NCI-H524 (cell line): Measurements from ENCODE around the gene AKT3.

Source experiments
- DNase-seq, 2 experiments: peaks; one replicate each; lab custom pipeline; 2025; lab: John Stamatoyannopoulos, UW

Gene AKT3

DNA sequence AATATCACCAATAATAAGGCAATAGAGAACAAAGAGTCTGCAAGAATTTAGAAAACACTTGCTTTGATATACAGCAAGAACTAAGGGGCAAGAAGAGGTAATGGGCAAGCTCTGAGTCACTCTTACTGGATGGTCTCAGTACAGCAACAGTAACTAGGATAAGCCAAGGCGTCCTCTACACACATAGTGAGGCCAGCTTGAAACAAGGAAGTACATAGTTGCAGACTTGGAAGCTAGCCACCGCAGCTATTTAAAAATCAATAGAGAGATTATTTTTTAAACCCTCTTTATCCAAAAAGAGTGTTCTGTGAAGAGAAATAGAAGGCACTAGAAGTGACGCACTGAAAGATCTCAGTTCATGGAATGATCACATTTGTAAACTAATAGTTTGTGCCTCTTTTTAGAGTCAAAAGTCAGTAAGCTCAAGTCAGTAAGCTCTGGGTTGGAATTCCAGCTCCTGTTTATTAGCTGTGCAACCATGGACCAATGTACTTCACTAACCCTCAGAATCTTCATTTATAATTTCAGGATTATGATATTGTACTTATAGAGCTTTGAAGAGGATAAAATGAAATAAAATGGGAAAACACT lies 118.6 kb downstream of the AKT3 start:
- no peak for DNase-seq

DNA sequence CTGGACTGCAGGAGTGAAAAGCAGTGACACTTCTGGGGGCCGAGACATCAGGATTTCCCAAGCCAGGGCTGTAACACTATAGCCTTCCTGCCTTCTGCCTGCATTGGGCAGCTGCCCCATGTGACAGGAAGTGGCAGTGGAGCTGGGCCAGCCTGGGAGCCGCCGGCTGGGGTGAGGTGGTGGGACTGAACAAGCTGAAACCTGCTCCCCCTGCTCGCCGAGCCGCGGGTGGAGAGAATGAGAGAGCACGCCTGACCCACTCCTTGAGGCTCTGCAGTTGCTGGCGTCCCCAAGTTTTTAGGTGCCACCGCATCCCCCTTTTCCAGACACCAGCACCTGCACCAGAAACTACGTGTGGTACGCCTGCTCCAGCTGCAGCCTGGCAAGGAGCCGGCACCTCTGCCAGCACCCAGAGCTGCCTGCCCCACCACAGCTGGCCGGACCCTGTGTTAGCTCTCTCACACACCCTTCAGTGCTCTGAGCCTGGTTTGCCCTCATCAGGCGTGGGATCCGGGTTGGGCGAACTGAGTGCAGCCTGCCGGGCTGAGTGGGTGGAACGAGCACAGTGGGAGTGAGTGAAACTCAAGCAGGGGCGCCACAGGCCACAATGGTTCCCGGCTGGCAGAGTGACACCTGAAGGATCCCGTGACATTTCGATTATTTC lies 119.4 kb downstream of the AKT3 start:
- DNase-seq: no peak

GRCh38 chr1:243729956-243730355 lies 120.1 kb downstream of the AKT3 start:
- no peak for DNase-seq

DNA sequence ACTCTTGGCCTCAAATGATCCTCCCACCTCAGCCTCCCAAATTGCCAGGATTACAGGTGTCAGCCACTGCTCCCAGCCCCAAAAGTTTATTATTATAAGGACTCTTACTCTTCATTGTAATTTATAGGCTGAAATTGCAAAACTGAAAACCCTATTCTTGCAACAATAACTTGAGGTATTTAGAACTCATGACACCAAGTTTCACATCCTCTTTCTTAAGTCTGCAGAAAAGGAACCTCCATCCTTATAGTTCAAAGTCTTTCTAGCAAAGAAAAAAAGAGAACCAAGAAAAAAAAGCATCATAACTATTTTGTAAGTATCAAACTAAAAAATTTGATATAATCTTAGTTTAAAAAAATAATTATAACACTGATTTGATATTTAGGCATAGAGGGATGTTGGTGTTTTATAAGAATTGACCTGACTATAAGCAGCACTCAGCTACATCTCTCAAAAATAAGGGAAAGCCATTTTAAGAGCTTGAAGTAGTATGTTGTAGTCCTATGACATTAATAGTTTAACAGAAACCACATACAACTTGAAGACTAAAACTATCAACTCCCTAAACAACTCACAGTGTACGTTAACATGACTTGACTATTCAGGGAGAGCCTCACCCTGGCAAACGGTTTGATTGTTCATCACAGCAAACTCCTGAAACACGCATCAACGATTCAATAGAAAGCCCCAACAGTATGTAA lies 122.4 kb downstream of the AKT3 start:
- DNase-seq: no peak

- DNase-seq: no peak
Observed at GRCh38 chr1:243726806-243727502, 123.1 kb downstream of the AKT3 start.

- no peak for DNase-seq
Observed at GRCh38 chr1:243725846-243726245, 124.2 kb downstream of the AKT3 start.

GRCh38 chr1:243725075-243725474 lies 125.0 kb downstream of the AKT3 start:
- peak in 1 of 2 experiments; percentile 23 for DNase-seq

DNA sequence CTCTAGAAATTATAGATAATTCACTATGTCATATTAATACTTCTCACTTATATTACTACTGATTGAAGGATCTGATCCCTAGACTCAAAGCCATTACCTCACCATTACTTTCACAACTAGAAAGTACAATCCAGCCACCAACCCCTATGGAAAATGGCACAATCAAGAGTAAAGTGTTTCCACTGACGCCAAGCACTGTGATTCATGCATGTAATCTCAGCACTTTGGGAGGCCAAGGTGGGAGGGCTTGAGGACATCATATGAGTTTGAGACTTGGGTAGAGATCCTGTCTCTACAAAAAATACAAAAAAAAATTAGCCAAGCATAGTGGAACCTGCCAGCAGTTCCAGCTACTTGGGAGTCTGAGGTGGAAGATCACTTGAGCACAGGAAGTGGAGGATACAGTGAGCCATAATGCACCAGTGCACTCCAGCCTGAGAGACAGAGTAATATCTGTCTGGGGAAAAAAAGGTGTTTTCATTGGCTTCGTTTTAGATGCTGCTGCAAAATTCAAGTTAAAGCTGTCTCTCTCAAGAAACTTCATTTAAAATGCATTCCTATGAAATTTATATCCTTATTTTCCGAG lies 126.5 kb downstream of the AKT3 start:
- DNase-seq: peak in 1 of 2 experiments; percentile 51

- peak; percentile 37 to 88 for DNase-seq
Observed at GRCh38 chr1:243723050-243723449, 127.0 kb downstream of the AKT3 start.

DNA sequence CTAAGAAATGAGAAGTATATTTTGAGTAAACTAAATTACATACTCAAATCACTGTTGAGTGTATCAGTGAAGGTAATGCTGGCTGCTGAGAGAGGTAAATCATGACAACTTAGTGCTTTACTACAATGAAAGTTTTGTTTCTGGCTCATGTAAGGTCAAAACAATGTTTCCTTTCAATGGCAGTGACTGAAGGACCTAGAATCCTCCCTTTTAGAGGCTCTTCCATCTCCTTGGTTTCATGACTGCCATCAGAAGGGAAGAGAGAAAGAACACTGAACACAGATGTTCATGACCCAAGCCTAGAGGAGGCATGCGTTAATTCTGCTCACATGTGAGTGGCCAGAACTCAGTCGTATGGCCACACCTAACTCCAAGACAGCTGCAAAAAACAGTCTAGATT lies 130.6 kb downstream of the AKT3 start:
- DNase-seq: no peak

DNA sequence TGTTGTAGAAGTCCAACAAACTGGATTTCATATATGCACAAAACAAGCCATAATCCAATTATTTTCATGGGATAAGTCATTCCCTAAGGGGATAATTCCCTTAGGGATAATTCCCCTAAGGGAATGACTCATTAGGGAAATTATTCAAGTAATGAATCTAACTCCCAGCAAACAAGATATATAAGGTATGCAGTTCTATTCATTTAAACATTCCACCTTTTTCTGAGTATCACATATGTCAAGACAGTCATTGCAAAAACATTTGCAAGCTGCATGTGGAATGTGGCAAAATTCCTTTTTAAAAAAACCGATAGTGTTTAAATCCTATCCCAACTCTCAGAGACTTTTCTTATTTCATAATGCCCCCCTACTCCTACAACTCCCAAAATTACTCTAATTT lies 131.2 kb downstream of the AKT3 start:
- peak in 1 of 2 experiments; percentile 60 for DNase-seq

- DNase-seq: peak in 1 of 2 experiments; percentile 34
Observed at GRCh38 chr1:243718022-243718421, 132.0 kb downstream of the AKT3 start.

DNA sequence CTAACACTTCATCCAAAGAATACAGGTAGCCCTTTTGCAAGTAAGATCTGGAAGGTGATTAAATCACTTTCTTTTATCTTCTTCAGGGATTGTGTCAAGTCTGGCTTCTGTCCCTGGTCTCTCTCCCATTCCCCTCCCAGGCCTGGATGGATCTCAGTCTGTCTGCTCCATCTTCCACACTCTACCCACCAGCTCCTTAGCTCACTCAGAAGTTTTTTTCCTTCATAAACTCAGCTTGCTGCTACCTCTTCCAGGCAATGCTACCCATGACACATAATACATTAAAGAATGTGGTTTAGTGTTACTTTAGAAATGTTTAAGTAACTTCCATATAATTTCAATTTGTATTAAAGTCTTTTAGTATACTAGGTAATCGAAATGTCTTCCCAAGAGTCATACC lies 133.1 kb downstream of the AKT3 start:
- no peak for DNase-seq

DNA sequence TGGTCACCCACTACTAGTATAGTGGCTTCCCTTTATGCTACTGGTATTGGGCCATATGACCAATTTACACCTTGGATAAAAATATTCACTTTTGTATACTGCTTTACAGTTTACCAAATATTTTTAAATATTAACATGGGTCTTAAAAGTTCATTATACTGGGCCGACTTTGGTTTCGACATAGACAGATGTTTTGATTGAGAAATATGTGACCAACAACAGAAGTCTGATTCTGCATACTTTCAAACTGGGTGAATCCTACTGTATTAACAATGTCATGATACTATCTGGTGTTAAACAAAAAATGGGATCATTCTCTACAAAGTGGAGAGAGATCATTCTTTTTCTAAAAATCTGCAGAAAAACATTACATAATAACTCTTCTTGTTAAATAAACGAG lies 134.8 kb downstream of the AKT3 start:
- DNase-seq: no peak

DNA sequence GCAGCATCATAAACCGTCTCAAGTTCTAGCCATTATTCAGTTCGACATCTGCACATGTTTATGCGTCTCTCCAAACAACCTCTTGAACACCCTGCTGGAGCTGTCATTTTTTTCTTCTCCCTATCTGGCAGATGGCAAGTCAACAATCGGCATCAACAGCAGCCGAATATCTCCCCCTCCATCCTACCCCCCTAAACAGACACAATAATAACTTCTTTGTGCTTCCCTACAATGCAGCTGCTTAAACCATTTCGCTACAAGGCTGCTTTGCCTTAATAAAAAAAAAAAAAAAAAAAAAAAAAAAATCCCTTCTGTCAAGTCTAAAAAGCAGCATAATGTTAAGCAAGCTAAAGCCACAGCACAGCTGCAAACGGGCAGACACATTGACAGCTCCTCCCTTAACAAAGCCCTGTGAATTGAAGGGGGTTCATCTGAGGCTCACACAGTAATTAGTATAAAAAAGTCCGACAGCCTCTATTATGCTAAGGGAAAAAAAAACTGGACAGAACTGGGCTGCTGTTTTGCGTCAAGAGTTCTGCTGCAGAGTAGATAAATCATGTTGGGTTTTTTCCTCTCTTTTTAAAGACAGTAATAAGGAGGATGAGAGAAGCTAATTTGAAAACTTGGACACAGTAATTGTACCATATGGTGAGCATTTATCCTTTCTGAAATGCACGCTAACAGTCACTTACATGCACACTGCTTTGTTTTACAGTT lies 136.4 kb downstream of the AKT3 start:
- peak; percentile 95 to 99 for DNase-seq

- peak; percentile 81 to 82 for DNase-seq
Observed at GRCh38 chr1:243712941-243713340, 137.1 kb downstream of the AKT3 start.

DNA sequence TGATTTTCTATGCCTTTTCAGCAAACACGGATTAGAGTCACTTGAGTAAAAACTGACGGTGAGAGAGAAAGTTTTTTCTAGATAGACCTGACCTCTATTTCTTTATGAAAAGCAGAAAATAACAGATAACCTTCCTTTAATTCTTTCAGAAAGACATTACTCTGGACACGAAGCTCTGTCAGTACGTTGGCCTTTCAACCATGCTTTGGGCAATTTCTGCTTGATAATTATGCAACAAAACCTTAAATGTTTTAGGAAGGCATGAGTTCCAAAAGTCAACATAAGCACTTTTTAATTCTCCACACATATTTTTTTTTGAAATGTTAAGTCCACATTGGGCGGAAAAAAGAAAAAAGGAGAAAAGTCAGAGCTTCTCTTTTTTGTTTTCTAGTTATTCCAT lies 137.8 kb downstream of the AKT3 start:
- peak in 1 of 2 experiments; percentile 14 for DNase-seq

GRCh38 chr1:243710467-243710866 lies 139.6 kb downstream of the AKT3 start:
- no peak for DNase-seq

DNA sequence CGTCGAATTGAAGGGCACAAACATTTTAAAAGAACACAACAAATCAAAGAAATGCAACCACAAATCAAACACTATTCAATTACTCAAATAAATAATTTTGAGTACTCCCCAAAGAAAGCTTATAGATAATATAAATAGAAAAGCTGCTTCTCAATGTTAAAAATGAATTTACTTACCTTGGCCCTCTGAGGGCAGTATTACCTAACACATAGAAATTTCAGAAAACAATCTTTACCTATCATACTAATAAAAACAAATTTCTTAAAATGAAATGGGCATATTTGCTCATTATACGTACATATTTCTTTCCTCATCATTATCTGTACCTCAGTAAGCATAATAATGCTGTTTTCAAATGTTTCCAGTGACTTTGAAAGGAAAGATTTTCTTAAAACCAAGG lies 141.8 kb downstream of the AKT3 start:
- DNase-seq: peak in 1 of 2 experiments; percentile 34

DNA sequence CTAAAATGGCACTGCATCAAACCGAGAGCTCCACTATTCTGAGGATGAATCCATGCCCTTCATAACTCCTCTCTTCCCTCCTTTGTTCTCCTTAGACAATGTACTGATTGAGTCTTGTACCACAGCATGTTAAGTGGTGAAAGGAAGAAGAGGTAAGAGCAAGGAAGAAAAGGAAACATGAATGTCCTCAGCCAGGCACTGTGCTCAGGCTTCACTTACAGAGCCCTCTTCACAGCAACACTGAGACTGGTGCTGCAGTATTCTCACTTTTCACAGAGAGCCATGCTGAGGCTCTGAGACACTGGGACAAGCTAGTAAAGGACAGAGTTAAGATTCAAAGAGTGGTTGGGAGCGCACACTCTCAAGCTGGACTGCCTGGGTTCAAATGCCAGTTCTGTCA lies 143.5 kb downstream of the AKT3 start:
- DNase-seq: no peak

- no peak for DNase-seq
Observed at GRCh38 chr1:243705585-243705984, 144.5 kb downstream of the AKT3 start.

- no peak for DNase-seq
Observed at GRCh38 chr1:243701872-243702271, 148.2 kb downstream of the AKT3 start.
